Ectodermal cell (in vitro differentiated cells): ENCODE results near the gene MBTD1.

ENCODE experiments used
- H3K27ac ChIP-seq: 2 replicates; pipeline ENCODE4 v1.7.0; 2013; ENCODE audit warnings: mild to moderate bottlenecking, low read depth, low read length; ENCODE audit not compliant: insufficient read depth, poor library complexity, severe bottlenecking
- H3K27me3 ChIP-seq: 2 replicates; pipeline ENCODE4 v1.7.0; 2013; ENCODE audit warnings: mild to moderate bottlenecking, low read length; ENCODE audit not compliant: insufficient read depth, control insufficient read depth, poor library complexity, severe bottlenecking
- H3K36me3 ChIP-seq: one replicate; pipeline ENCODE4 v1.7.0; 2013; ENCODE audit warnings: low read length; ENCODE audit not compliant: control insufficient read depth, insufficient read depth
- H3K4me1 ChIP-seq: one replicate; pipeline ENCODE4 v1.7.0; 2013; ENCODE audit warnings: low read length; ENCODE audit not compliant: control insufficient read depth, insufficient read depth
- H3K4me3 ChIP-seq: 2 replicates; pipeline ENCODE4 v1.7.0; 2013; ENCODE audit warnings: low read depth, low read length, control low read depth; ENCODE audit not compliant: insufficient read depth
- H3K9me3 ChIP-seq: 2 replicates; pipeline ENCODE4 v1.7.0; 2013; ENCODE audit warnings: mild to moderate bottlenecking, low read length, moderate library complexity; ENCODE audit not compliant: control insufficient read depth
- WGBS, 2 experiments: methylation state at CpG; one replicate each; pipeline ENCODE4 v1.1.7; 2013; ENCODE audit warnings: missing lambda C conversion rate in 2 of 2; 5-methylcytosine and 5-hydroxymethylcytosine counted together

MBTD1 gene

DNA sequence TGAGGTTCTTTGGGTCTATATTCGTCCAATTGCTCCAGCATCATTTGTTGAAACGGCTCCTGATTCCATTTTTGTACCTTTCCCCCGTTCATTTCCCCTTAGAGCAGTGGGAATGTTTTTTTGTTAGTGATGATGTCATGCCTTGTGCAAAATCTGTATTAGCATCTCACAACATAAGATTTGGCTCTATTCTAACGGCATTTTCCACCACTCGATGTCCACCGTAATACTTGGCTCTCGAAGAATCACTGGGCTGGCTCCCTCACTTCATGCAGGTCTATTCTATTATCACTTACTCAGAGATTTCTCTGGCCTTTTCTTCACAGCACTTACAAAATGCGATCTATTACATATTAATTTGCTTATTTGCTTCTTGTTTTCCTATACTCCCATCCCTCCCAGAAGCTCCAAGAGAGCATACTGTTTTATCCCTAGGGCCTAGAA, 107.1 kb downstream of the MBTD1 start:
- 75 to 76% methylated on average over 5 to 8 of the region's 8 CpGs for WGBS, 2 experiments

DNA sequence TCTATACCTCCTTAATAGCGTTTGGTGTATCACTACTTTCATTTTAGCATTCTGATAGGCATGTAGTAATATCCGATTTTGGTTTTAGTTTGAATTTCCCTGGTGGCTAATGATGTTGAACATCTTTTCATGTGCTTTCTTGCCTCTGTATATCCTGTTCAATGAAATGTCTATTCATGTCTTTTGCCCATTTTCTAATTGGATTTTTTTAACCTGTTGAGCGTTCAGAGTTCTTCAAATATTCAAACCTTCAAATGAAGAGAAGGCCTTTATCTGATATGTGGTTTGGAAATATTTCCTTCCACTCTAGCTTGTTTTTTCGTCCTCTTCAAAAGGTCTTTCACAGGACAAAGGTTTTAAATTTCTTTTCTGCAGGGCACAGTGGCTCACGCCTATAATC, 108.9 kb downstream of the MBTD1 start:
- WGBS, 2 experiments, result 94 to 95% methylated on average over 5 of the region's 5 CpGs
- Histone ChIP-seq H3K4me1 (peaks cover 3% of the 10 kb centered on the region), H3K4me3 (no peak overlapping the region), H3K36me3 (no peaks in the 10 kb centered on the region), H3K27me3 (no peaks in the 10 kb centered on the region), H3K27ac (no peak overlapping the region), H3K9me3 (no peaks in the 10 kb centered on the region)

More for the DNA sequence above, 107.1 kb downstream of the MBTD1 start:
- Histone ChIP-seq H3K27ac (peak overlapping the region; percentile 79), H3K36me3 (no peaks in the 10 kb centered on the region), H3K27me3 (no peaks in the 10 kb centered on the region), H3K4me1 (peaks cover 3% of the 10 kb centered on the region), H3K4me3 (peak overlapping the region; percentile 79), H3K9me3 (no peaks in the 10 kb centered on the region)

DNA sequence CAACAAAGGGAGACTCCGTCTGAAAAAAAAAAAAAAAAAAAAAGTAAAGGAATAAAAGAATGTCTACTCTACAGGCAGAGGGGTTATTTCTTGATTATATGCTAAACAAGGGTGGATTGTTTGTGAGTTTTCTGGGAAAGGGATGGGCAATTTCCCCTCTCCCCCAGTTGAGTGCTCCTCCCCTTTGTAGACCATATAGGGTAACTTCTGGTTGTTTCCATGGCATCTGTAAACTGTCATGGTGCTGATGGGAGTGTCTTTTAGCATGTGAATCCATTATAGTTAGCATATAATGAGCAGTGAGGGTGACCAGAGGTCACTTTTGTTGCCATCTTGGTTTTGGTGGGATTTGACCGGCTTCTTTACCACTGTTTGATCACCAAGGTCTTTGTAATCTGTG, 110.7 kb downstream of the MBTD1 start:
- H3K9me3 ChIP-seq, result no peaks in the 10 kb centered on the region
- peaks cover 3% of the 10 kb centered on the region for H3K4me1 ChIP-seq
- WGBS, 2 experiments, result 95 to 98% methylated on average over 2 of the region's 2 CpGs
- no peak overlapping the region for H3K27ac ChIP-seq
- no peaks in the 10 kb centered on the region for H3K36me3 ChIP-seq
- no peak overlapping the region for H3K4me3 ChIP-seq
- no peaks in the 10 kb centered on the region for H3K27me3 ChIP-seq

DNA sequence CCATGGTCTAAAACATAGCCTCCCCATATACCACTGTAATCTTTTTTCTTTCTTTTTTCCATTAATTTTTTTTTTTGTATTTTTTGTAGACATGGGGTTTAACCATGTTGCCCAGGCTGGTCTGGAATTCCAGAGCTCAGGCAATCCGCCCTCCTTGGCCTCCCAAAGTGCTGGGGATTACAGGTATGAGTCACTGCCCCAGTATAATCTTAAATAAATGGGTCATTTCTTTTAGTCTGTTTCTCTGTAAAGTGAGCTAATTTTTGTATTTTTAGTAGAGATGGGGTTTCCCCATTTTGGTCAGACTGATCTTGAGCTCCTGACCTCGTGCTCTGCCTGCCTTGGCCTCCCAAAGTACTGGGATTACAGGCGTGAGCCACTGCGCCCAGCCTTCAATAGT, 112.2 kb downstream of the MBTD1 start:
- Histone ChIP-seq H3K27me3 (no peaks in the 10 kb centered on the region), H3K27ac (no peak overlapping the region)

DNA sequence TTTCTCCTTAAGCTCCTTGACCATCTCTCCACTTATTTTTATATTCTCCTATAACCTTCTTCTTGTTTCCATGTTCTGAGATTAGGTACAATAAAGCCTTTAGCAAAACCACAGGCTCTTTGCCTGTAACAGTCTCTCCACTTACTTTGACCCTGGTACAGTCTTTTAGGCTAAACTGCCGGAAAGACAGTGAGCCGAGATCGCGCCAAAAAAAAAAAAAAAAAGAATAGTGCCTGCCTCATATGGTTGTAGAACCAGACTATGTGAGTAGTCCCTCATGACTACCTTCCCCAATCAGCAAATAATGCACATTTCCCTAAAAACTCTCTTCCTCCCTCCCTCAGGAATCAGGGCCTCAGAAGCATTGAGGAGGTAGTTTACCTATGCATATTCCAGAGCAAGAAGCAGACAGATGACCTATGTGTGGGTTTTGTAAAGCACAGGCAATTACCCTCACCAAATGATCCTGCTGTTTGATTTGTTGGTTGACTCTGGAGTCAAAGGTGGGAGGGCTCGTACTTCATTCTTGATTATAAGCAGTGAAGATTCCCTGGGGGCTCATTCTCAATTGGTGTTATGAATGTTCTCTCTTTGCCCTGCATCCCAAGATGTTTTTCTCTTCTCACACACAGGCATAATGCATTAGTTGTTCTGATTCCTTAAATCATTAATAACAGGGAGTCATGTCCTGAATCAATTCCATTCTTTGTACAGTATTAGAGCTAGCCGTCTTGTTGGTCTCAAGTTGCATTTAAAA, 115.4 kb downstream of the MBTD1 start:
- peaks cover 3% of the 10 kb centered on the region for H3K4me1 ChIP-seq
- no peaks in the 10 kb centered on the region for H3K27me3 ChIP-seq
- no peaks in the 10 kb centered on the region for H3K36me3 ChIP-seq
- H3K27ac ChIP-seq, result no peak overlapping the region
- WGBS, 2 experiments, result 89 to 90% methylated on average over 6 of the region's 6 CpGs
- no peaks in the 10 kb centered on the region for H3K9me3 ChIP-seq
- no peak overlapping the region for H3K4me3 ChIP-seq

More for the DNA sequence above, 112.2 kb downstream of the MBTD1 start:
- Histone ChIP-seq H3K4me1 (peaks cover 3% of the 10 kb centered on the region), H3K9me3 (no peaks in the 10 kb centered on the region), H3K4me3 (no peak overlapping the region), H3K36me3 (no peaks in the 10 kb centered on the region)
- WGBS, 2 experiments, result 87 to 89% methylated on average over 4 of the region's 4 CpGs

DNA sequence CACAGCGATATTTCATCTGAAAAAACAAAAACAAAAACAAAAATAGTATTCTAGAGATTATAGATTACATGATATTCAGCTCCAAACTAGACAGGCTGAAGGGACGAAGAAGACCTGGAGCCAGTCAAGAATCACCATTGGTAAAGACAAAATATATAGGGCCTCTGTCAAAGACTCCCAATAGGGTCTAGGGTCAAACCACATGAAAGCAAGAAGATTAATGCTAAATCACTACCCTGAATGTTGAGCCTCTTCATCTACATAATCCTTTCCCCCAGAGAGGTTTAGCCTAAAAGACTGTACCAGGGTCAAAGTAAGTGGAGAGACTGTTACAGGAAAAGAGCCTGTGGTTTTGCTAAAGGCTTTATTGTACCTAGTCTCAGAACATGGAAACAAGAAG, 117.3 kb downstream of the MBTD1 start:
- Histone ChIP-seq H3K4me3 (no peak overlapping the region), H3K36me3 (no peaks in the 10 kb centered on the region), H3K9me3 (no peaks in the 10 kb centered on the region), H3K4me1 (peaks cover 3% of the 10 kb centered on the region), H3K27me3 (no peaks in the 10 kb centered on the region), H3K27ac (no peak overlapping the region)
- WGBS, 2 experiments, result 91 to 96% methylated on average over 1 to 2 of the region's 2 CpGs

DNA sequence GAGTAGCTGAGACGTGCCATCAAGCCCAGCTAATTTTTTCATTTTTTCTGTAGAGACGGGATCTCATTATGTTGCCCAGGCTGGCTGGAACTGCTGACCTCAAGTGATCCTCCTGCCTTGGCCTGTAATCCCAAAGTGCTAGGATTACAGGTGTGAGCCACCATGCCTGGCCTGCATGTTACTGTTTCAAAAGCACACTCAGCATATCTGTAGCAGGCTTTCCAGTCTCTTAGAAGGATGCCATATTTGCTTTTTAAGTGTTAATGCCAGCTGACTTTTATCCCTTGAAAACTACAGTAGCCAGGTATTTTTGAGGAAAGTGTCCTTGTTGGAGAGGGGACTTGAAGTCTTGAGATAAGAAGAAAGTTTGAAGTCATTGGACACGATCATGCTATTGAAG, 123.9 kb downstream of the MBTD1 start:
- H3K4me1 ChIP-seq, result no peaks in the 10 kb centered on the region
- 85 to 88% methylated on average over 3 of the region's 3 CpGs for WGBS, 2 experiments
- no peaks in the 10 kb centered on the region for H3K27me3 ChIP-seq
- no peaks in the 10 kb centered on the region for H3K9me3 ChIP-seq
- no peaks in the 10 kb centered on the region for H3K36me3 ChIP-seq
- H3K27ac ChIP-seq, result no peak overlapping the region
- no peak overlapping the region for H3K4me3 ChIP-seq

DNA sequence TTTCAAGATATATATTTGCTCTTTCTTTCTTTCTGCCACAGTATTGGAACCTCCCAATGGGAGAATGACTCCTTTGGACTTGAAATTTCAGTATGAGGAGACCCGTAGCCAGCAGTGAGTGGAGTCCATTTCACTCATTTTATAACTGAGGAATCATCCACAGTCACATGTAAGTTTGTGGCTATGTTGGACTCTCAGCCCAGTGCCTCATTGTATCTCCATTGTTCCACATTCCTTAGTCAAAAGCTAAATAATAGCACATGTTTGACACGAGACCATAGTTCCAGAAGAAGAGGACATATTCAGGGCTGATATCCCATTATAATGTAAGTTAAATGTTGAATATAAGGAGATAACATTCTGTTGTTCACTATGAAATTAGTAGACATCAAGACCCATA, 126.5 kb downstream of the MBTD1 start:
- H3K4me3 ChIP-seq, result no peak overlapping the region
- 85 to 96% methylated on average over 2 of the region's 2 CpGs for WGBS, 2 experiments
- H3K27me3 ChIP-seq, result no peaks in the 10 kb centered on the region
- H3K9me3 ChIP-seq, result no peaks in the 10 kb centered on the region
- H3K27ac ChIP-seq, result no peak overlapping the region
- H3K36me3 ChIP-seq, result no peaks in the 10 kb centered on the region
- no peaks in the 10 kb centered on the region for H3K4me1 ChIP-seq

DNA sequence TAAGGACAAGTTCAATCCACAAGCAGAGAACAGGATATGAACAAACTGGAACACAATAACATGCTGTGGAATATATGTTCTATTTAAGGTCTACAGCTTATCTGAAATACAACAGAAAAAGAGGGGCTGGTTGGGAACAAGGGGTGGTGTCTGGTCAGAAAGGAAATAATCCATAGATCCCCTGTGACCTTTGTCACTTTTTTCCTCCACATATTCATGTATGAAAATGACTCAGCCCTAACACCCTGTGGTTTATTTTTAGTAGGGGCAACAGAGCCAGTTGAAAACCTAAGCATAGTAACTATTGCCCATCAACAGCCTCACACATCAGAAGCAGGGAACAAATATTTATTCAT, 126.9 kb downstream of the MBTD1 start:
- H3K36me3 ChIP-seq, result no peaks in the 10 kb centered on the region
- no peaks in the 10 kb centered on the region for H3K4me1 ChIP-seq
- no peak overlapping the region for H3K27ac ChIP-seq
- no peak overlapping the region for H3K4me3 ChIP-seq
- no peaks in the 10 kb centered on the region for H3K27me3 ChIP-seq
- no peaks in the 10 kb centered on the region for H3K9me3 ChIP-seq

DNA sequence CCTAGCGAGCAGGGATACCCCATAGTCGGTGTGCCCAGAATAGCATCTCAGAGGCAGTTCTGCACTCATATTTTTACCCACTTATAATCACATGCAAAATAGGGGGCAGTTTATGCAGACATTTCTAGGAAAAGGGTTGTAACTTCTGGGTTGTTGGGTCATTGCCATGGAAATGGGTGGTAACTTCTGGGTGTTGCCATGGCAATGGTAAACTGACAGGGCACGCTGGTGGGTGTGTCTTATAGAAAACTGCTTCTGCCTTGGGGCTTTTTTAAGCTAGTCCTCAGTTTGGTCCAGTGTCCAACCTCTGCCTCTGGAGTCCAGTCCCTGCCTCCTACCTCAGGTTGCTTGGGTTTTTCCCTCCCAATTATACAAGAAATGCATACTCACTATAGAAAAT, 131.8 kb downstream of the MBTD1 start:
- Histone ChIP-seq H3K27ac (no peak overlapping the region), H3K4me1 (no peaks in the 10 kb centered on the region), H3K36me3 (no peaks in the 10 kb centered on the region), H3K27me3 (no peaks in the 10 kb centered on the region), H3K9me3 (no peaks in the 10 kb centered on the region), H3K4me3 (no peak overlapping the region)
- 83 to 87% methylated on average over 3 of the region's 3 CpGs for WGBS, 2 experiments
